HG03342 (cell line): ENCODE results near the gene ZNF865.

Source experiments
- ATAC-seq: cut with Tn5 transposase; IDR thresholded peaks from one replicate; pipeline ENCODE4 v1.9.1; 2021; ENCODE audit warnings: mild to moderate bottlenecking, moderate library complexity; ENCODE audit not compliant: unreplicated experiment

The ZNF865 gene

GRCh38 chr19:55603581-55604292 is 1.7 kb upstream of the ZNF865 start:
- ATAC-seq, result no peak

- peak; percentile 61 for ATAC-seq
These were observed 225 bp upstream of the ZNF865 start for GRCh38 chr19:55605207-55605636.

DNA sequence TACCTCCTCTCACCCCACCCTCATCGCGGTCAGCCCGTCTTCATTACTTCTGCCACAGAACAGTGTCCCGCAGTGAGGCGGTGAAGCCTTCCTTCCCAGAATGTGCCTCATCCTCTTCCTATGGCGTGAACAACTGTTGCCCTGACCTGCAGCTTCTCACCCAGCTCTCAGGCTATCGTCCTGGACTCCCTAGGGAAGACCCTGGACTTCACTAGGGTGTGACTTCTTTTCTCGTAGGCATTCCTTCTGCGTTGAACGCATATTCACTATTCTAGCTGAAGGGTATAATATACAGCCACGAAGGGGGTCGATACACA is 982 bp downstream of the ZNF865 start:
- no peak for ATAC-seq

- no peak for ATAC-seq
These were observed 1.4 kb downstream of the ZNF865 start for GRCh38 chr19:55606817-55607216.

DNA sequence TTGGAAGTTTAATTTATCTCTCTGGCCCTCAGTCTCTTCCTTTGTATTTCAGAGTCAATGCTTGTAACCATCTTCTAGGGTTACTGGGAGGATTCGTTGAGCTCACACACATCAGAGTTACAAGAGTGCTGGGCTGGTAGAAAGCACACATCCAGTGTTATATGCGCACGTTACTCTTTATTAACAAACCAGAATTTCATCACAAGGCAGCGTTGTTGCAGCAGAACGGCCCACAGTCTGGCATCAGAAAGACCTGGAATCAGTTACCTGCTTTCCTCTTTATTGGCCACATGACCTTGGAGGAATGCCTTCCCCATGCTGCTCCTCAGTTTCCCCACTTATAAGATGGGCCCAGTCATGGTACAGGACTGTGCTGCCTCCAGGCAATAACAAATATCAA is 3.9 kb downstream of the ZNF865 start:
- ATAC-seq, result no peak

- no peak for ATAC-seq
These were observed 6.0 kb downstream of the ZNF865 start for GRCh38 chr19:55611300-55611982.

DNA sequence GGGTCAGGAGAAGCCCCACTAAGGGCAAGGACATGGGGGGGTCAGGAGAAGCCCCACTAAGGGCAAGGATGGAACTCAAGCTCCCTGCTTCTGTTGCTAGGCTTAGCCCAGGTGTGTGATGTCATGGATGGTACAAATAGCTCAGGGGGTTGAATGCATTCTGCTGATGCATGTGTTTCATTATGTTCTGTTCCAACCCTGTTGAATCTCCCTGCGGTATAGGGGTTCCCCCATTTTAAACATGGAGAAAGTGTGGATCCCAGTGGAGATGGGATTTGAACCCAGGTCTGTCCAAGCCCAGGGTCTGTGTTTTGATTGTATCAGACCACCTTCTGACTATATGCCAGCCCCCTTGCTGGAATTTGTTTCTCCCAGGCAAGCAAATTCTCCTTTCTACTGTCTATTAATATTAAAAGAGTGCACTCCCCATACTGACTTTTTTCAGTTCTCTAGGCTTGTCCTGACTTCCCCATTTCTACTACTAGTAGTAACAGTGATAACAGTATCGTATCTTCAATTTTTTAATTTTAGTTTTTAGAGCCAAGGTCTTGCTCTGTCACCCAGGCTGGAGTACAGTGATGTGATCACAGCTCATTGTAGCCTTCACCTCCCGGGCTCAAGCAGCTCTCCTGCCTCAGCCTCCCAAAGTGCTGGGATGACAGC is 6.7 kb downstream of the ZNF865 start:
- ATAC-seq, result no peak

DNA sequence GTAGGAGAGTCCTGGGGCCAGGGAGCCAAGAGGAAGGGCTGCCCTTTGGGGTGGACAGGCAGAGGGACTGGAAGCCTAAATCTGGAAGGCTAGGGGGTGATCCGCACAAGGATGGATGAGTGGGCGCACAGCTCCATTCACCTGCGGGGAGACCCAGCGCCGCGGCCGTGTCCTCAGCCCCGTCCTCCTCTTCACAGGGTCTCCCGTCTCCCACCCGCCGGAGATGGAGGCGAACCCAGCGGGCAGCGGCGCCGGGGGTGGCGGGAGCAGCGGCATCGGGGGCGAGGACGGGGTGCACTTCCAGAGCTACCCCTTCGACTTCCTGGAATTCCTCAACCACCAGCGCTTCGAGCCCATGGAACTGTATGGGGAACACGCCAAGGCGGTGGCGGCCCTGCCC is 7.9 kb downstream of the ZNF865 start:
- no peak for ATAC-seq

- ATAC-seq, result no peak
These were observed 8.7 kb downstream of the ZNF865 start for GRCh38 chr19:55613930-55614710.

DNA sequence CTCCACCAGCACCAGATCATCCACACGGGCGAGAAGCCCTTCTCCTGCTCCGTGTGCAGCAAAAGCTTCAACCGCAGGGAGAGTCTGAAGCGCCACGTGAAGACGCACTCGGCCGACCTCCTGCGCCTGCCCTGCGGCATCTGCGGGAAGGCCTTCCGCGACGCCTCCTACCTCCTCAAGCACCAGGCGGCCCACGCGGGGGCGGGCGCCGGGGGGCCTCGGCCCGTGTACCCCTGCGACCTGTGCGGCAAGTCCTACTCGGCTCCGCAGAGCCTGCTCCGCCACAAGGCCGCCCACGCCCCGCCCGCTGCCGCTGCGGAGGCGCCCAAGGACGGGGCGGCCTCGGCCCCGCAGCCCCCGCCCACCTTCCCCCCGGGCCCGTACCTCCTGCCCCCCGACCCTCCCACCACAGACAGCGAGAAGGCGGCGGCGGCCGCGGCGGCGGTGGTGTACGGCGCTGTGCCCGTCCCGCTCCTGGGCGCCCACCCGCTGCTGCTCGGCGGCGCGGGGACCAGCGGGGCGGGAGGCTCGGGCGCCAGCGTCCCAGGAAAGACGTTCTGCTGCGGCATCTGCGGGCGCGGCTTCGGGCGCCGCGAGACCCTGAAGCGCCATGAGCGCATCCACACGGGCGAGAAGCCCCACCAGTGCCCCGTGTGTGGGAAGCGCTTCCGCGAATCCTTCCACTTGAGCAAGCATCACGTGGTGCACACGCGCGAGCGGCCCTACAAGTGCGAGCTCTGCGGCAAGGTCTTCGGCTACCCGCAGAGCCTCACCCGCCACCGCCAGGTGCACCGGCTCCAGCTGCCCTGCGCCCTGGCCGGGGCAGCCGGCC is 9.5 kb downstream of the ZNF865 start:
- no peak for ATAC-seq

- ATAC-seq, result no peak
These were observed 10.3 kb downstream of the ZNF865 start for GRCh38 chr19:55615543-55616394.

DNA sequence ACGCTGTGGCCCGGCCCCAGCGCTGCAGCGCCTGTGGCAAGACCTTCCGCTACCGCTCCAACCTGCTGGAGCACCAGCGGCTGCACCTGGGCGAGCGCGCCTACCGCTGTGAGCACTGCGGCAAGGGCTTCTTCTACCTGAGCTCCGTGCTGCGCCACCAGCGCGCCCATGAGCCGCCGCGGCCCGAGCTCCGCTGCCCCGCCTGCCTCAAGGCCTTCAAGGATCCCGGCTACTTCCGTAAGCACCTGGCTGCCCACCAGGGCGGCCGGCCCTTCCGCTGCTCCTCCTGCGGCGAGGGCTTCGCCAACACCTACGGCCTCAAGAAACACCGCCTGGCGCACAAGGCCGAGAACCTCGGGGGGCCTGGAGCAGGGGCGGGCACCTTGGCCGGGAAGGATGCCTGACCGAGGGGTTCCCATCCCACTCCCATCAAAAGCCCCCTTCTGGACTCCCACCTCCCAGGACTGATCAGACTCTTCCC is 11.0 kb downstream of the ZNF865 start:
- ATAC-seq, result no peak

DNA sequence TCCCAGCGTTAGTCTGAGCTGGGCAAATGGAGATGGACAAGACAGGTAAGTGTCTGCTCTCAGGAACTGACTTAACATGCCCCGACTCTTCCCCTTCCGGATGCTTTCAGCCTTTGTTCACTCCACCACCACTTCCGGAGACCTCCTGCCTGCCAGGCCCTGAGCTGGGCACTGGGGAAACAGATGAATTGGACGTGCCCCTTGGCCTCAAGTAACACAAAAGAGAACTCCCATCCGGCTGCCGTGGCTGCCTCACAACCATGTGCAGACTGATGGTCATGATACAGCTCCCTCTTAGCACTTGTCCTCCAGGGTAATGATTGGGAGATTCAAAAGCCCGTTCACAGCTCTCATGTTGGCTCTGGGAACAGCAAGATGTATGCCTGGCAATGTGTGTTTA is 12.0 kb downstream of the ZNF865 start:
- no peak for ATAC-seq

GRCh38 chr19:55618426-55618825 is 13.0 kb downstream of the ZNF865 start:
- no peak for ATAC-seq

- ATAC-seq, result no peak
These were observed 13.8 kb downstream of the ZNF865 start for GRCh38 chr19:55619286-55619685.

- ATAC-seq, result no peak
These were observed 15.2 kb downstream of the ZNF865 start for GRCh38 chr19:55620410-55621204.

GRCh38 chr19:55621205-55621672 is 15.8 kb downstream of the ZNF865 start:
- ATAC-seq, result no peak

GRCh38 chr19:55621673-55622231 is 16.3 kb downstream of the ZNF865 start:
- ATAC-seq, result no peak
